SK-N-MC (cell line): Measurements from ENCODE around the gene PPP2R2B.

ENCODE experiments used
- EZH2 ChIP-seq: fragments of 200-600 bp; sonication (generic); IDR thresholded peaks from one replicate; pipeline ENCODE4 v1.6.1; 2017; ENCODE audit warnings: antibody characterized with exemption
- POLR2AphosphoS5 ChIP-seq: IDR thresholded peaks from 2 replicates; pipeline ENCODE4 v1.6.1; 2012; ENCODE audit warnings: mild to moderate bottlenecking, low read depth, low read length, borderline replicate concordance

DNA sequence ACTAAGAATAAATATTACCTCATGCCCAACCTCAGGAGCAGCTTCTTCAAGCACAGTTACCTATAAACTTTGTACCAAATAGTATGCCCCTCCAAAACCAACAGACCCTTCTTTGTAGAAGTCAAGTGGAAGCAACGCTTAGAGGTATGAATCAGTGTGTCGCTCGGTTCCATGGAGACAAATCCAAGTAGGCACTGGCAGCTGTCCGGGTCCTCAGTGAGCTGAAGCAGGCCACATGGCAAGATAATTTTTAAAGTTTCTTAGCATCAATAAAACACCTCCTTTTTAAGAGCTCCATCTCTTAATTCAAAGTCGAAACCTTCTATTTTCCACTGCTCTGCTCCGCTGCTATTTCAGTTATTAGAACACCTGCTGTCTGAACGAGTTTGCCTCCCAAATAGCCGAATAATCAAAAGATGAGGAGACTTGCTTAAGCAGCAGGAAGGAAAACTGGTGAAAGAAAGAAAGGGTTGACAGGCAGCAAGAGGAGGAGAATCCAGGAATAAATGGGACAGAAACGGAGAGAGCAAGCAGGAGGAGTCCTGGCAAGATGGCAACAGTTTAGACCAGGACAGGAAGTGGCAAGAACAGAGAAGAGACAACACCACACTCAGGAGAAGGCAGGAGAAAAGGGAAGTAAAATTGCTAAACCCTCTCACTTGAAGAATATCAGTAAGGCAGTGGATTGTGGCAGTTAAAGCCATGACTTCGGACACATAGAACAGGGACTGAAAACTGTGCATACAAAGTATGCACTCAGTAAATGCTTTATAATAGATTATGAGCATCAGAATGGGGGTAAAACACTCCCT, 65.0 kb downstream of the PPP2R2B start:
- TF ChIP-seq EZH2 (no peak), POLR2AphosphoS5 (no peak)
